Non-pigmented ciliary epithelial cell (primary cell): ENCODE data around the gene GFPT2.

Source experiments
- DNase-seq: peaks from one replicate; pipeline ENCODE4 v3.0.0-alpha.2; 2010; ENCODE audit warnings: low read depth

The GFPT2 gene

GRCh38 chr5:180350711-180351465 is 2.2 kb downstream of the GFPT2 start:
- no peak for DNase-seq

- no peak for DNase-seq
These were observed 2.8 kb downstream of the GFPT2 start for GRCh38 chr5:180350296-180350695.

GRCh38 chr5:180349391-180349790 is 3.7 kb downstream of the GFPT2 start:
- no peak for DNase-seq

GRCh38 chr5:180348336-180348735 is 4.8 kb downstream of the GFPT2 start:
- DNase-seq: no peak

- no peak for DNase-seq
These were observed 5.4 kb downstream of the GFPT2 start for GRCh38 chr5:180347702-180348101.

GRCh38 chr5:180346358-180346757 is 6.8 kb downstream of the GFPT2 start:
- no peak for DNase-seq

- DNase-seq: no peak
These were observed 7.4 kb downstream of the GFPT2 start for GRCh38 chr5:180345781-180346180.

- no peak for DNase-seq
These were observed 8.0 kb downstream of the GFPT2 start for GRCh38 chr5:180345186-180345585.

GRCh38 chr5:180344696-180344999 is 8.5 kb downstream of the GFPT2 start:
- DNase-seq: no peak

GRCh38 chr5:180343831-180344695 is 9.1 kb downstream of the GFPT2 start:
- no peak for DNase-seq

GRCh38 chr5:180343110-180343830 is 9.9 kb downstream of the GFPT2 start:
- peak; percentile 58 for DNase-seq

- DNase-seq: no peak
These were observed 11.5 kb downstream of the GFPT2 start for GRCh38 chr5:180341595-180341994.

GRCh38 chr5:180340856-180341255 is 12.3 kb downstream of the GFPT2 start:
- no peak for DNase-seq

- DNase-seq: no peak
These were observed 13.5 kb downstream of the GFPT2 start for GRCh38 chr5:180339583-180340183.

GRCh38 chr5:180338001-180338707 is 15.0 kb downstream of the GFPT2 start:
- no peak for DNase-seq

GRCh38 chr5:180336234-180337020 is 16.7 kb downstream of the GFPT2 start:
- no peak for DNase-seq

GRCh38 chr5:180335614-180336233 is 17.4 kb downstream of the GFPT2 start:
- no peak for DNase-seq

- no peak for DNase-seq
These were observed 18.2 kb downstream of the GFPT2 start for GRCh38 chr5:180334751-180335613.

- no peak for DNase-seq
These were observed 19.0 kb downstream of the GFPT2 start for GRCh38 chr5:180334176-180334575.
